Glomerular visceral epithelial cell (primary cell): ENCODE measurements around the gene CDK14.
"Not testable (repeated sequence)": the region's sequence is repeated elsewhere in the genome, so short reads cannot be mapped to it uniquely, and the experiment has no call there.

ENCODE experiments used
- DNase-seq: peaks from one replicate; pipeline ENCODE4 v3.0.0-alpha.2; 2016; ENCODE audit errors: extremely low spot score

Gene CDK14

GRCh38 chr7:91149341-91150246 lies 553.5 kb downstream of the CDK14 start:
- no peak for DNase-seq

GRCh38 chr7:91151916-91152315 lies 555.8 kb downstream of the CDK14 start:
- DNase-seq = no peak

DNA sequence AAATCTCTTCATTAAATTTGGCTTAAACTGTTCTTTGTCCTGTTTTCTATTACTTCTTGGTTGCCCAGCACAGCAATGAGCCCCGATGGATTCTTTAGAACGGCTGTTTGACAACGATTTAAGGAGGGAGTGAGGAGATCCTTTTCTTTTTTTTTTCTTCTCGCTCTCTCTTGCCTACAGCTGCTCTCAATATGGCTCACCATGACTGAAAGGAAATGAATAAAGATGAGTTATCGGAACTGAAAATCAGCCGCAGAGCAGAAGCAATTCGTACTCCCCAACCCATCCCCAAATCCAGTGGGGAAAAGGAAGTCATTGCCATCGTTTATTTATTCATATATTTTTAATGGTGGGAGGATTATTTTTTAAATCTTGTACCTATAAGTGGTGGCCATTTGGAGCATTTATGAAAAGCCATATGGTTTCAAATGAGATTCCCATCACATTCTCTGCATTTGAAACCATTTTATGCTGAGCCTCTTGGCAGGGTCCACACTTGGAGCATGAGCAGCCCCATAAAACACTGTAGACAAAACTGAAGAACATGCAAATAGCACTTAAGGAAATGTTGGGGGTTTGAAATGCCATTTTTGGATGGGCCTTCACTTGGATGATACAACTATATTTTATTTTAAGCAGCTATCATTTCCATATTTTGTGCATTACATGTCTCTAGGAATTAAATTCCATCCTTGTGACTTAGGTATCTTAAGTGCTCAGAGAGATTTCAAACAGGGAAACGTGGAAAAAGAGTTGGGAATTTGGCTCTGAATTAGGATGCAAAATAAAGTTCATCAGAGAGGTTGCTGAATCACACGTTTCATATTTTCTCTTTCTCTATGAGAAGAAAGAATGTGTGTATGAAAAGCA lies 560.4 kb downstream of the CDK14 start:
- DNase-seq = no peak

DNA sequence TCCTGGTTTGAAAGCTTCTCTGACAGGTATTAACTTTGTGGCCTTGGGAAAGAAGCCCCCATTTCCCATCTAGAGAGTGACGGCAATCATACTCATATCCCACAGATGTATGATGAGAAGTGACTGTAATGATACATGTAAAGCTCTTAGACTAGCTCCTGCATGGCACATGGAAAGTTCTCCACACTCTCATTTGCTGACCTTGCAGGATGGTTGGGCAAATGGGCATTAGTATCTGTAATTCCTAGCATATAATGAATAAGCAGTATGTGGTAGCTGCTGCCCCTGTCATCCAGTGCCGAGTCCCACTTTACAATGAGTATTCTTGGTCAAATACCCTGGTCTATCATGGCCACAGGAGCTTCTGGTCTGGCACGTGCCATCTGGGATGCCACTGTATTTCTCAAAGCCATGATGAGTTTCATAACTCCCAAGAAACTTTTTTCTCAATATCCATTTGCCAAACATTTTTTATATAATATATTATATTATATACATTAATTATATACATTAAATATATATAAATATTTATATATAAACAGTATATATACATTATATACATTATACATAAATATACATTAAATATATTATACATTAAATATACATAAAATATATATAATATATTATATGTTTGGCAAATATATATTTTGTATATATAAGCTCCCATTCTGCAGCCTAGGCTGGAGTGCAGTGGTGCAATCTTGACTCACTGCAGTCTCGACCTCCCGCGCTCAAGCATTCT lies 561.6 kb downstream of the CDK14 start:
- no peak for DNase-seq

DNA sequence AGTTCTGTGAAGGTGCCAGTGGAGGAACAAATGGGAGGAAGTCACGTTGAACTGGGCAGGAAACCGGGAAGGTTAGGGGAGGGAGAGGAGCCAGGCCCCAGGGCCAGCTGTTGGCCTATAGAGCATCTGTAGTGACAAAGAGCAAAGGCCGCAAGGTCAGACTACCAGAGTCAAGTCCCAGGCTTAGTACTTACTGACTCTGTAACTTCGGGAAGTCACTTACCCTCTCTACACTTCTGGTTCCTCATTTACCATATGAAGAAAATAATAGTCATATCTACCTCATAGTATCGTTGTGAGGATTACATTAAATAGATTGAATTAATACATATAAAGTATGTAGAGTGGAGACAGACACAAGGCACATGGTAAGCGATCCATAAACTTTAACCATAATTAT lies 566.3 kb downstream of the CDK14 start:
- no peak for DNase-seq

- DNase-seq = no peak
These were observed 568.4 kb downstream of the CDK14 start for GRCh38 chr7:91164506-91164905.

DNA sequence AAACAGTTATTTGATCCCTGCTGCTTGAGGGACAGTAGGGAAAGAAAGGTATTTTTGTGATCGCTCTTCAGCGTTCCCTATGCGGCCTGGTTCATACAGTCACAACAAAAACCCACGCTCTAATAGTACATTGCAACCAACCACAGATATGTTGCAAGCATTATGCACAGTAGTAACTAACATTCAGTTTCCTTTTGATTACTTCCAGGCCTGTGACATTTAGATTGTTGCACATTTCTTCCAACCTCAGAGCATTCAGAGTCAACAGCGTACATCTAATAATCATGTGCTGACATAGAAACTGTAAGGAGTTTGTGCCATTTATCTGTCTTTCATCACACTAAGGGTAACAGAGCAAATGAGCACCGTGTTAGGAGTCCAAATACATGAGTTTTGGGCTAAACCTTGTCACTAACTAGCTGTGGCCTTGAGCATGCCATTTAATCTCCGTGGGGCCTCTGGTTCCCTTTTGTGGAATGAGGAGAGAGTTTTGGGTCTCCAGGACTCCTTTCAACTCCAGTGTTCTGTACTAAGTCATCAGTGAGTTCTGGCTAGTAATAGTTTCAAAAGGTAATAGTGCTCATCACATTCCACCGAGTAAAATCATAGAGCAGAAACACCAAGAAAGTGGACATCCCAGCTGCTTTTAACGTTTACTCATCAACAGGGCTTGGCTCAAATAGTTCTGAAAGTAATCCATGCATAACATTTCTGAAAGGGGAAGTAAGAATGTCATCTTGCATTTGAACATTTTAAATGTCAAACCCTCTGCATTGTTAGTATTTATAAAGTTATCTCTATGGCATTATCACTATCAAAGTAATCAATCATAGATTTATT lies 569.1 kb downstream of the CDK14 start:
- DNase-seq = peak; percentile 75

DNA sequence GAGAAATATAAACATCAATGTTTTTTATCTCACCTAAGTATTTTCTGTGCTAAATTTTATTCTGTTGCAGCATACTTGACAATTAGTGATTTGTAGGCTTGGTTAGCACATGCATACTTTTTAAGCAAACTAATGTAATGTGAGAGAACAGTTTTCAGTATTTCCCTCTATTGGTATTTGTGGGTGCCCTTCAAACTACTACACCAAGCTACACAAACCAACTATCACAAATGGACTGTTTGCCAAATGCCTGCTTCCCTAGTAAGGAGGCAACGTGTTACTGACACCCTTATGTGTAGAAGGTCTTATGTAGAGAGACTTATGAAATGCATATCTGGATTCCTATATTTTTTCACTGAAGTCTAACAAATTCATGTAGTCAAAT lies 569.7 kb downstream of the CDK14 start:
- DNase-seq = peak; percentile 8

DNA sequence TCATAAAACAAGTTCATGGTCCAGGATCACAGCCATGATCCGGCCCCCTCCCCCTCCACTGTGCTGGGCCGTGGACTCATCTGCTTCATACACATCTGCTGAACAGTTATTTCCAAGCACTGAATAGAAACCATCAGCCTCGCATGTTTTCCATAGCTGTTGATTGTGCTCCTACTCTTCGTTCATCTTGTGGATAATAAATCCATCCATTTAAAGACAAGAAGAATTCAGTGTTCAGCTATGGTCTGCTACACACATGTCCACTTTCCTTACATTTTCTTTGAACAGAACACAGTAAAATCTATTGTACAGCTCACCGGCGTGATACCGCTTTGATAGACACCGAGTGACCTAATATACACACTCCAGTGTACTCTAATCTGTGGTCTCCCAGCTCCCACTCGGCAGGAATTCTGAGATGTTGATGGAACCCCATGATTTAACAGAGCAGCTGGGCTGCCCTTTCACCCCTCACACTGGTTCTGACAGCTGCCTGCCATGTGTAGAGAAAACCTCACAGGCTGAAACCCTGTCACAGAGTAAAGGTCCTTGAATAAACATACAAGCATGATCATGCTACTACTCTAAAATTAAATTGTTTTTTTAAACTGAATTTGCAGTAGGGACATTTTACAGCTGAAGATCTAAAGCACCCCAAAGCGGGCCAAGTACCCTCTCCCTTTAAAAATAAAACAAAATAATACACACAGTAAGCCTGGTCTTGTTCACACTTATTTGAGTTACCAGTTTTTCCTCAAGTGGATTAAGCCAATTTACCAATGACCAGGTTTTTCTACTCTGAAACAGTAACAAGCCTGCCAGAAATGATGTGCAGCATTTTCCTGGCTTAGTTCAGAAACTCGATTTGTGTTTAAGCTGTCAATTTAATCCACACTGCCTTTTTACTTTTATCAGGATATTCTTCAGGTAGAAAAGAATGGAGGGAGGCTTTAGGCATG lies 573.0 kb downstream of the CDK14 start:
- DNase-seq = no peak

- DNase-seq = no peak
These were observed 573.7 kb downstream of the CDK14 start for GRCh38 chr7:91169830-91170191.

GRCh38 chr7:91173265-91173664 lies 577.1 kb downstream of the CDK14 start:
- DNase-seq = not testable (repeated sequence)

GRCh38 chr7:91180746-91181145 lies 584.6 kb downstream of the CDK14 start:
- DNase-seq = no peak

DNA sequence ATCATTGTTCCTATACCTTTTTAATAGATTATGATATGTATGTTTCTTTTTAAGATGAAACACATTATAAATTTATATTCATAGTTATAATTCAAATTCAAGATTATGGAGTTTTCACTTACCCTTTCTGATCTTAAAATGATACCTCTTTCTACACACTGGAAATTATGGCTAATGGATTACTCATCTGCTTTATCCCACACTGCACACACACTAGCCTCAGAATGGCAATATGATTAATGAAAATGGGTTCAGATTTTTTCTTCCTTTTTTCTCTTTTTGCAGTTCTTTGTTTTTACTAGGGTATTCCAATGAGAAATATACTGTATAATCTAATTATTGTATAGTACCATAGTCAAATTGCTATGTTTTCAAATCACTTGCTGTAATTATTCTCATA lies 585.8 kb downstream of the CDK14 start:
- no peak for DNase-seq

DNA sequence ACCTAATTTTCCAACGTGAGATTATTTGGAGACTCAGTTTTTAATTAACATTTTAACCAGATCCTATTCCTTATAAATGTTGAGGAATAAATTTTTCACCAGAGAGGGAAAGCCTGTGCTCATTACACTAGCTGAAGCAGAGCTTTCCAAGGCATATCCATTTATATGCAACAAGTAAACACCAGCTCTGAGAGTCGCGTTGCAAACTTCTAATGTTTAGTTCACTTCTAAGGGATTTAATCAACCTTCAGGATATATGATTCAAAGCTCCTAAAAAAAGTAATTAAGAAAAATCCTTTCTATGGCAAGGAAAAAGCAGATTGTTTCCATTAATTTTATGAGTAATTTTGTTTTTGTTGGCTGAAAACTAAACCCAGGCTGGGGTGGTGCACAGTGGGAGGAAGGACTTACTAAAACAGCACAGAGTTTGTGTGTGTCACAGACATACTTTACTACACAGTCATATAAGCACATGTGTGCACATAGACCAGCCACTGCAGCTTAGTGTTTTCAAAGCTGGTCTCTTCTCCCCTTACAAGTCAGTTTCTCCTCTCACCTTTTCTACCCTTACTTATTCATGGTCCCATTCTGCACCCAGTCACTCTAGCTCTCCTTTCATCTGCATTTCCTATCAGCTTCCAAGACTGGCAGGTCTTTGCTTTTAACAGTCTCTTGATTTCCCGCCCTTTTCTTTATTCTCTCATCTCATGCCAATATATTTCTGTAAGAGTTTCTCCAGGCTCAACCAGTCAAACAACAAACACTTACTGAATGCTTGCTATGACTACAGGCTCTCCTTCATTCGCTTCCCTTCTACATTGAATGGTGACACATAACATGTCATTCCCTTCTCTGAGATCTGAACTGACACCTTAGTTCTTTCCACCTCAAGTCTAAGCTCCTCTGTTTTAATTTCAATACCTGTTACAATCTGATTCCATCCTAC lies 587.0 kb downstream of the CDK14 start:
- DNase-seq = peak; percentile 16

GRCh38 chr7:91185771-91186170 lies 589.6 kb downstream of the CDK14 start:
- no peak for DNase-seq

GRCh38 chr7:91187061-91187460 lies 590.9 kb downstream of the CDK14 start:
- DNase-seq = no peak

DNA sequence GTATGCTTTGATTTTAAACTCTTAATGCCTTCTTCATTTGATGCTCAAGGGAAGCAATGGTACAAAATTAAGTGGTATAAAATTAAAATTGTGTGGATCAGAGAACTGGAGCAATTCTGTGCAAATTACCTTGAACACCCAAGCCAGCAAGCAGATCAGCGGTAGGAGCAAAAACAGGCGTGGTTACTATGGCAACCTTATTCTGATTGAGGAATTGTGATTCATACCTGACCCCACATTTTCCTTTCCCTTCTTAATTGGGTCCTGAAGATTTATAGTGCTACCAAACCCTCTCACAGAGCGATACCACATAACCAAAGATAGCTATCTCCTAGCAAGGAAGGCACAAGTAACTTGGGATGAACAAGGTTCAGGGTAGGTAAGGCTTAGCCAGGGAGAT lies 595.6 kb downstream of the CDK14 start:
- no peak for DNase-seq

DNA sequence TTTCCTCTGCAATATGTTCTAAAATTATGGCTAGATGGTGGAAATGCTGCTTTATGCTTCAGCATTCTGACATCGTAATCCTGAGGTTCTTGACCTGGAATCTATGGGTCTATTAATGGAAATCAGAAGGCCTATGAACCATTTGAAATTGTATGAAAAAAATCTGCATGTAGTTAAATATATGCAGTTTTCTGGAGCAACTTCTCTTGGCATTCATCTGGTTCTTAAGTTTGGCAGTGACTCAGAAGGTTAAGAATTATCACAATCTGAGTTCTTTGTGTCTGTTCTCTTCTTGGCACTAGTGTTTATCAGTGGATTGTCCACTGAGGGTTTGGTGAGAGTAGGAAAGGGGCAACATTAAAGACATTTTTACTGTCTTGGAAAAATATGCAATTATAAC lies 597.0 kb downstream of the CDK14 start:
- no peak for DNase-seq

GRCh38 chr7:91194841-91195240 lies 598.7 kb downstream of the CDK14 start:
- DNase-seq = no peak
